ENCODE data around the gene LMBR1.
"Not testable (repeated sequence)": the region's sequence is repeated elsewhere in the genome, so short reads cannot be mapped to it uniquely, and the experiment has no call there.

The LMBR1 gene

GRCh38 chr7:156655983-156656382, 237.0 kb downstream of the LMBR1 start:
- no peak overlapping the region for H3K9ac ChIP-seq (ENCODE audit: low read depth, low read length)
- H3K27me3 ChIP-seq (ENCODE audit: insufficient read depth, low read length) = no peaks in the 10 kb centered on the region
- H3K27ac ChIP-seq (ENCODE audit: low read depth, low read length) = no peak overlapping the region
- H3K4me1 ChIP-seq (ENCODE audit: insufficient read depth, low read length) = peaks cover 2% of the 10 kb centered on the region; the same call in 1 of the 2 replicates
- H3K9me3 ChIP-seq (ENCODE audit: insufficient read depth, low read depth, low read length) = no peaks in the 10 kb centered on the region
- WGBS = 87% methylated on average over 3 of the region's 4 CpGs
- H3K36me3 ChIP-seq (ENCODE audit: insufficient read depth, low read length) = no peaks in the 10 kb centered on the region
- H3K4me3 ChIP-seq (ENCODE audit: low read length) = no peak overlapping the region

GRCh38 chr7:156655251-156655650, 237.7 kb downstream of the LMBR1 start:
- WGBS = 87% methylated on average over 6 of the region's 6 CpGs
- H3K4me1 ChIP-seq (ENCODE audit: insufficient read depth, low read length) = peaks cover 2% of the 10 kb centered on the region; the same call in 1 of the 2 replicates
- H3K27ac ChIP-seq (ENCODE audit: low read depth, low read length) = no peak overlapping the region
- no peaks in the 10 kb centered on the region for H3K27me3 ChIP-seq (ENCODE audit: insufficient read depth, low read length)
- H3K36me3 ChIP-seq (ENCODE audit: insufficient read depth, low read length) = no peaks in the 10 kb centered on the region
- no peak overlapping the region for H3K4me3 ChIP-seq (ENCODE audit: low read length)
- no peak overlapping the region for H3K9ac ChIP-seq (ENCODE audit: low read depth, low read length)
- no peaks in the 10 kb centered on the region for H3K9me3 ChIP-seq (ENCODE audit: insufficient read depth, low read depth, low read length)

GRCh38 chr7:156654511-156655234, 238.3 kb downstream of the LMBR1 start:
- 83% methylated on average over 9 of the region's 10 CpGs for WGBS
- no peaks in the 10 kb centered on the region for H3K36me3 ChIP-seq (ENCODE audit: insufficient read depth, low read length)
- H3K9ac ChIP-seq (ENCODE audit: low read depth, low read length) = no peak overlapping the region
- no peak overlapping the region for H3K27ac ChIP-seq (ENCODE audit: low read depth, low read length)
- H3K4me3 ChIP-seq (ENCODE audit: low read length) = no peak overlapping the region
- H3K4me1 ChIP-seq (ENCODE audit: insufficient read depth, low read length) = peaks cover 2% of the 10 kb centered on the region; the same call in 1 of the 2 replicates
- no peaks in the 10 kb centered on the region for H3K9me3 ChIP-seq (ENCODE audit: insufficient read depth, low read depth, low read length)
- H3K27me3 ChIP-seq (ENCODE audit: insufficient read depth, low read length) = no peaks in the 10 kb centered on the region

GRCh38 chr7:156652886-156653568, 240.0 kb downstream of the LMBR1 start:
- no peaks in the 10 kb centered on the region for H3K36me3 ChIP-seq (ENCODE audit: insufficient read depth, low read length)
- WGBS = 95% methylated on average over 7 of the region's 8 CpGs
- H3K27ac ChIP-seq (ENCODE audit: low read depth, low read length) = no peak overlapping the region
- no peak overlapping the region for H3K9ac ChIP-seq (ENCODE audit: low read depth, low read length)
- peaks cover 2% of the 10 kb centered on the region; the same call in 1 of the 2 replicates for H3K4me1 ChIP-seq (ENCODE audit: insufficient read depth, low read length)
- H3K9me3 ChIP-seq (ENCODE audit: insufficient read depth, low read depth, low read length) = no peaks in the 10 kb centered on the region
- no peak overlapping the region for H3K4me3 ChIP-seq (ENCODE audit: low read length)
- H3K27me3 ChIP-seq (ENCODE audit: insufficient read depth, low read length) = no peaks in the 10 kb centered on the region

- 94% methylated on average over 4 of the region's 4 CpGs for WGBS
- H3K4me1 ChIP-seq (ENCODE audit: insufficient read depth, low read length) = peaks cover under 1% of the 10 kb centered on the region; the same call in 1 of the 2 replicates
- H3K27me3 ChIP-seq (ENCODE audit: insufficient read depth, low read length) = no peaks in the 10 kb centered on the region
- H3K36me3 ChIP-seq (ENCODE audit: insufficient read depth, low read length) = no peaks in the 10 kb centered on the region
- no peaks in the 10 kb centered on the region for H3K9me3 ChIP-seq (ENCODE audit: insufficient read depth, low read depth, low read length)
- H3K27ac ChIP-seq (ENCODE audit: low read depth, low read length) = no peak overlapping the region
- H3K4me3 ChIP-seq (ENCODE audit: low read length) = no peak overlapping the region
- H3K9ac ChIP-seq (ENCODE audit: low read depth, low read length) = no peak overlapping the region
Observed at GRCh38 chr7:156651474-156651873, 241.5 kb downstream of the LMBR1 start.

- no peaks in the 10 kb centered on the region for H3K27me3 ChIP-seq (ENCODE audit: insufficient read depth, low read length)
- no peaks in the 10 kb centered on the region for H3K36me3 ChIP-seq (ENCODE audit: insufficient read depth, low read length)
- no peak overlapping the region for H3K9ac ChIP-seq (ENCODE audit: low read depth, low read length)
- H3K9me3 ChIP-seq (ENCODE audit: insufficient read depth, low read depth, low read length) = no peaks in the 10 kb centered on the region
- no peak overlapping the region for H3K4me3 ChIP-seq (ENCODE audit: low read length)
- 78% methylated on average over 9 of the region's 9 CpGs for WGBS
- no peak overlapping the region for H3K27ac ChIP-seq (ENCODE audit: low read depth, low read length)
- no peaks in the 10 kb centered on the region for H3K4me1 ChIP-seq (ENCODE audit: insufficient read depth, low read length)
Observed at GRCh38 chr7:156650042-156650441, 242.9 kb downstream of the LMBR1 start.

GRCh38 chr7:156647330-156647729, 245.7 kb downstream of the LMBR1 start:
- H3K27ac ChIP-seq (ENCODE audit: low read depth, low read length); H3K9me3 ChIP-seq (ENCODE audit: insufficient read depth, low read depth, low read length); H3K4me1 ChIP-seq (ENCODE audit: insufficient read depth, low read length); H3K27me3 ChIP-seq (ENCODE audit: insufficient read depth, low read length); H3K9ac ChIP-seq (ENCODE audit: low read depth, low read length); H3K36me3 ChIP-seq (ENCODE audit: insufficient read depth, low read length); H3K4me3 ChIP-seq (ENCODE audit: low read length): not testable (repeated sequence)
- 97% methylated on average over 4 of the region's 5 CpGs for WGBS

GRCh38 chr7:156642306-156643045, 250.5 kb downstream of the LMBR1 start:
- Histone ChIP-seq H3K27me3 (ENCODE audit: insufficient read depth, low read length) (peaks cover 18% of the 10 kb centered on the region), H3K4me1 (ENCODE audit: insufficient read depth, low read length) (0 out of 2 replicates have a peak, but pooled peaks cover 5% of the 10 kb centered on the region), H3K9me3 (ENCODE audit: insufficient read depth, low read depth, low read length) (no peaks in the 10 kb centered on the region), H3K27ac (ENCODE audit: low read depth, low read length) (no peak overlapping the region), H3K9ac (ENCODE audit: low read depth, low read length) (no peak overlapping the region), H3K36me3 (ENCODE audit: insufficient read depth, low read length) (no peaks in the 10 kb centered on the region), H3K4me3 (ENCODE audit: low read length) (no peak overlapping the region)
- 87% methylated on average over 12 of the region's 13 CpGs for WGBS

GRCh38 chr7:156640949-156641485, 252.0 kb downstream of the LMBR1 start:
- peak overlapping the region; percentile 69; the same call in 1 of the 2 replicates for H3K27ac ChIP-seq (ENCODE audit: low read depth, low read length)
- H3K4me1 ChIP-seq (ENCODE audit: insufficient read depth, low read length) = 0 out of 2 replicates have a peak, but pooled peaks cover 5% of the 10 kb centered on the region
- H3K27me3 ChIP-seq (ENCODE audit: insufficient read depth, low read length) = peaks cover 18% of the 10 kb centered on the region
- WGBS = 8% methylated on average over 30 of the region's 30 CpGs
- H3K9me3 ChIP-seq (ENCODE audit: insufficient read depth, low read depth, low read length) = no peaks in the 10 kb centered on the region
- peak overlapping the region; percentile 86 for H3K4me3 ChIP-seq (ENCODE audit: low read length)
- H3K36me3 ChIP-seq (ENCODE audit: insufficient read depth, low read length) = no peaks in the 10 kb centered on the region
- H3K9ac ChIP-seq (ENCODE audit: low read depth, low read length) = peak overlapping the region; percentile 82

GRCh38 chr7:156640257-156640948, 252.6 kb downstream of the LMBR1 start, which contains the start of gene RNF32:
RNF32 (plus strand) TSS chr7:156640774; CDS start chr7:156643878, 3,104 bp downstream.
- 12% methylated on average over 85 of the region's 85 CpGs for WGBS
- Histone ChIP-seq H3K27ac (ENCODE audit: low read depth, low read length) (peak within 1 kb of the TSS; percentile 69; the same call in 1 of the 2 replicates), H3K9ac (ENCODE audit: low read depth, low read length) (peak within 1 kb of the TSS; percentile 82)

More at GRCh38 chr7:156640257-156640948, 252.6 kb downstream of the LMBR1 start, which contains the start of gene RNF32:
- H3K4me1 ChIP-seq (ENCODE audit: insufficient read depth, low read length) = 0 out of 2 replicates have a peak, but pooled peaks cover 5% of the 10 kb centered on the region
- peaks cover 18% of the 10 kb centered on the region for H3K27me3 ChIP-seq (ENCODE audit: insufficient read depth, low read length)
- H3K9me3 ChIP-seq (ENCODE audit: insufficient read depth, low read depth, low read length) = no peaks in the 10 kb centered on the region
- H3K4me3 ChIP-seq (ENCODE audit: low read length) = peak within 1 kb of the TSS; percentile 86
- H3K36me3 ChIP-seq (ENCODE audit: insufficient read depth, low read length) = no peaks in the 10 kb centered on the region
